Osteoblast (primary cell): ENCODE data around the gene HK1. TPM values are rescaled to one million over a fixed set of nuclear protein-coding genes. Genes with fewer than 3 reads are reported as not detected.

Experiments
- DNase-seq: peaks from one replicate; pipeline ENCODE4 v3.0.0; 2011; ENCODE audit warnings: low spot score, mixed read lengths; ENCODE audit not compliant: insufficient read length; ENCODE audit errors: missing footprints
- H2AFZ ChIP-seq: 2 replicates; pipeline ENCODE4 v1.6.0; 2011; ENCODE audit warnings: mild to moderate bottlenecking, low read length
- H3K27ac ChIP-seq: 2 replicates; pipeline ENCODE4 v1.5.1; 2011; ENCODE audit warnings: mild to moderate bottlenecking, low read depth, low read length, moderate library complexity
- H3K27me3 ChIP-seq: 2 replicates; pipeline ENCODE4 v1.6.0; 2012; ENCODE audit warnings: mild to moderate bottlenecking, control low read depth, inconsistent platforms, low read length, moderate library complexity; ENCODE audit not compliant: insufficient read depth
- H3K36me3 ChIP-seq: 2 replicates; pipeline ENCODE4 v1.5.1; 2011; ENCODE audit warnings: mild to moderate bottlenecking, low read length, control low read depth, moderate library complexity; ENCODE audit not compliant: insufficient read depth
- H3K4me1 ChIP-seq: 2 replicates; pipeline ENCODE4 v1.5.1; 2011; ENCODE audit warnings: mild to moderate bottlenecking, low read length, control low read depth, moderate library complexity; ENCODE audit not compliant: insufficient read depth
- H3K4me2 ChIP-seq: 2 replicates; pipeline ENCODE4 v1.6.0; 2011; ENCODE audit warnings: mild to moderate bottlenecking, low read length; ENCODE audit not compliant: insufficient read depth
- H3K4me3 ChIP-seq: fragments of 200-600 bp; sonication (generic); 3 replicates; pipeline ENCODE4 v1.5.1; 2012; ENCODE audit warnings: mild to moderate bottlenecking, low read length, inconsistent platforms; ENCODE audit not compliant: insufficient read depth
- H3K79me2 ChIP-seq: 2 replicates; pipeline ENCODE4 v1.6.0; 2012; ENCODE audit warnings: mild to moderate bottlenecking, low read length, control low read depth, inconsistent platforms; ENCODE audit not compliant: insufficient read depth
- H3K9me3 ChIP-seq: 2 replicates; pipeline ENCODE4 v1.5.1; 2011; ENCODE audit warnings: low read depth, low read length, control low read depth
- H4K20me1 ChIP-seq: 2 replicates; pipeline ENCODE4 v1.6.0; 2012; ENCODE audit warnings: mild to moderate bottlenecking, low read length, control low read depth; ENCODE audit not compliant: insufficient read depth
- total RNA-seq: library from RNA; depleted of rRNA; stranded (reverse); fragments of >200 nt; gene quantifications from 2 replicates; pipeline ENCODE4 v1.2.3, GENCODE V29; 2012
- TF ChIP-seq, protein P1 (sequence below): IDR thresholded peaks from 2 replicates; pipeline ENCODE4 v1.5.1; 2011; ENCODE audit warnings: mild to moderate bottlenecking, low read depth, low read length, moderate library complexity; ENCODE audit errors: extremely low read depth

Gene HK1
- total RNA-seq, 1 donor, result 111 TPM

DNA sequence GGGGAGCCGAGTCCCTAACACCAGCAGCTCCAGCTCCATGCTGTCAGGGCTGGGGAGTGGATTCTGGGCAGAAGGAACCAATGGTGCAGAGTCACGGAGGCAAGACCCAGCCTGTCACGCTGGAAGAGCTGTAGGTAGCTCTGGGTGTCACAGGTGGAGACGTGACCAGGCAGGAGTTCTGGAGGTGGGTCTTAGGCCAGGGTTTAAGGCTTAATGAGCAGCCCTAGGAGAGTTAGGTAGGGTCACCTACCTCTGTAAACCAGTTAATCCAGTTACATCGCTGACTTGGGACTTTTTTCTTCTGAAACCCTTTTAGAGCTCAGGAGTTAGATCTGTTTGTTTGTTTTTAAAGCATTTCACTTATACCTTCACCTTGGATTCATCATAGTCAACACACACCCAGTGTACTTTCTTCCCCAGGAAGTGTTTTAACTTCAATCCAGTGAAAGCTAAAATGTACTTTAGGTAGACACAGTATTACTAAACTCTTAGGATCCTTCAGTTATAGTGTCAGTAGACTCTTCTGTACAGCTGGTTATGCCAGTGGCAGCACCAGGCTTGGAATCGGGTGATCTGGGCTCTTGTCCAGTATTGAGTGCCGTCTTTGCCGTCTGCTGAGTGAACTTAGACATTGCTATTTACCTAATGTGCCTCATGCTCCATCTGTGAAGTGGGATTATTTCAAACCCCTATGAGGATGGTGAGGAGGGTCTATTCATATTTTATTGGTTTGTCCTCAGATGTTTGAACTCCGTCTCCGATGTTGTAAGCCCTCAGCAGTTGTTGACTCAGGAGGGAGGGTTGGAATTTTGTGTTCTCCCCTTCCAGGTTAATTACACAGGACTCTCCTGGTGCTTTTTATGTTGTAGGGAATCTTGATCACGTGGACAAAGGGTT, 107.4 kb downstream of the HK1 start:
- no peak overlapping the region for H3K4me3 ChIP-seq
- H3K36me3 ChIP-seq, result peaks cover 55% of the 10 kb centered on the region
- H3K79me2 ChIP-seq, result peaks cover 25% of the 10 kb centered on the region
- H4K20me1 ChIP-seq, result peaks cover 20% of the 10 kb centered on the region
- H3K9me3 ChIP-seq, result no peaks in the 10 kb centered on the region
- H3K4me2 ChIP-seq, result no peak overlapping the region
- TF ChIP-seq, protein P1, sequence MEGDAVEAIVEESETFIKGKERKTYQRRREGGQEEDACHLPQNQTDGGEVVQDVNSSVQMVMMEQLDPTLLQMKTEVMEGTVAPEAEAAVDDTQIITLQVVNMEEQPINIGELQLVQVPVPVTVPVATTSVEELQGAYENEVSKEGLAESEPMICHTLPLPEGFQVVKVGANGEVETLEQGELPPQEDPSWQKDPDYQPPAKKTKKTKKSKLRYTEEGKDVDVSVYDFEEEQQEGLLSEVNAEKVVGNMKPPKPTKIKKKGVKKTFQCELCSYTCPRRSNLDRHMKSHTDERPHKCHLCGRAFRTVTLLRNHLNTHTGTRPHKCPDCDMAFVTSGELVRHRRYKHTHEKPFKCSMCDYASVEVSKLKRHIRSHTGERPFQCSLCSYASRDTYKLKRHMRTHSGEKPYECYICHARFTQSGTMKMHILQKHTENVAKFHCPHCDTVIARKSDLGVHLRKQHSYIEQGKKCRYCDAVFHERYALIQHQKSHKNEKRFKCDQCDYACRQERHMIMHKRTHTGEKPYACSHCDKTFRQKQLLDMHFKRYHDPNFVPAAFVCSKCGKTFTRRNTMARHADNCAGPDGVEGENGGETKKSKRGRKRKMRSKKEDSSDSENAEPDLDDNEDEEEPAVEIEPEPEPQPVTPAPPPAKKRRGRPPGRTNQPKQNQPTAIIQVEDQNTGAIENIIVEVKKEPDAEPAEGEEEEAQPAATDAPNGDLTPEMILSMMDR, result no peak
- no peaks in the 10 kb centered on the region for H3K27me3 ChIP-seq
- peaks cover 26% of the 10 kb centered on the region for H3K4me1 ChIP-seq
- DNase-seq, result peak; percentile 23
- no peak overlapping the region for H2AFZ ChIP-seq
- no peak overlapping the region for H3K27ac ChIP-seq

DNA sequence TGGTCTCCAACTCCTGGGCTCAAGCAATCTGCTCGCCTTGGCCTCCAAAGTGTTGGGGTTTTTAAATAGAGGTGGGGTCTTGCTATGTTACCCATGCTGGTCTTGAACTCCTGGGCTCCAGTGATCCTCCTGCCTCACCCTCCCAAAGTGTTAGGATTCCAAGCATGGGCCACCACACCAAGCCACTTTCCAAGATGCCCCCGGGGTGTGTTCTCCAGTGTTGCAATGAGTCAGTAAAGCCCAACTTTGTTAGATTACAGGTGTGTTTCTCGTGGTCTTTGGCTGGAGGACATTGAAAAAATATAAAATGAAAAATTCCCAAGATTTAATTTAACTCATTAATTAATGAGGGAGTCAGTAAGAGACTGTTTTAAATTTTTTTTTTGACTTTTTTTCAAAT, 109.2 kb downstream of the HK1 start:
- peaks cover 71% of the 10 kb centered on the region for H3K36me3 ChIP-seq
- TF ChIP-seq, protein P1, result no peak
- H2AFZ ChIP-seq, result no peak overlapping the region

DNA sequence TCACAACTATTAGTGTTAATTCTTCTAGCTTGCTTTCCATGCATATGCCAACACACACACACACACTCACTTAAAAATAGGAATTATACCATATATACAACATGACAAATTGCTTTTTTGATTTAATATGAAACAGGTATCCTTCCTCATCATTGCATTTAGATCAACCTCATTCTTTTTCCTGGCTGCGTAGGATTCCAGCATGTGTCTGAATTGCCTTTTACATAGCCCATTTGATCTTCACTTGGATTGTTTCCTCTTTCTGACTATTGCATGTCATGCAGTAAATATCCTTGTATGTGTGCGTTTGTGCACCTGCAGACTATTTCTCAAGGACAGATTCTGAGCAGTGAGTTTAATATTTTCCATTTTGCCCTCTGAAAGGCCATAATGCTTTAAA, 110.2 kb downstream of the HK1 start:
- TF ChIP-seq, protein P1, result no peak
- Histone ChIP-seq H3K4me2 (no peak overlapping the region), H3K4me1 (peaks cover 17% of the 10 kb centered on the region), H2AFZ (no peak overlapping the region), H3K4me3 (no peak overlapping the region), H3K27ac (no peak overlapping the region), H3K79me2 (peaks cover 25% of the 10 kb centered on the region), H3K9me3 (no peaks in the 10 kb centered on the region), H3K36me3 (peaks cover 76% of the 10 kb centered on the region), H3K27me3 (no peaks in the 10 kb centered on the region), H4K20me1 (peaks cover 14% of the 10 kb centered on the region)
- DNase-seq, result no peak

More for the DNA sequence above, 109.2 kb downstream of the HK1 start:
- Histone ChIP-seq H3K27me3 (no peaks in the 10 kb centered on the region), H4K20me1 (peaks cover 18% of the 10 kb centered on the region), H3K9me3 (no peaks in the 10 kb centered on the region), H3K79me2 (peaks cover 25% of the 10 kb centered on the region), H3K4me2 (no peak overlapping the region), H3K4me1 (peaks cover 26% of the 10 kb centered on the region), H3K27ac (no peak overlapping the region), H3K4me3 (no peak overlapping the region)
- no peak for DNase-seq

DNA sequence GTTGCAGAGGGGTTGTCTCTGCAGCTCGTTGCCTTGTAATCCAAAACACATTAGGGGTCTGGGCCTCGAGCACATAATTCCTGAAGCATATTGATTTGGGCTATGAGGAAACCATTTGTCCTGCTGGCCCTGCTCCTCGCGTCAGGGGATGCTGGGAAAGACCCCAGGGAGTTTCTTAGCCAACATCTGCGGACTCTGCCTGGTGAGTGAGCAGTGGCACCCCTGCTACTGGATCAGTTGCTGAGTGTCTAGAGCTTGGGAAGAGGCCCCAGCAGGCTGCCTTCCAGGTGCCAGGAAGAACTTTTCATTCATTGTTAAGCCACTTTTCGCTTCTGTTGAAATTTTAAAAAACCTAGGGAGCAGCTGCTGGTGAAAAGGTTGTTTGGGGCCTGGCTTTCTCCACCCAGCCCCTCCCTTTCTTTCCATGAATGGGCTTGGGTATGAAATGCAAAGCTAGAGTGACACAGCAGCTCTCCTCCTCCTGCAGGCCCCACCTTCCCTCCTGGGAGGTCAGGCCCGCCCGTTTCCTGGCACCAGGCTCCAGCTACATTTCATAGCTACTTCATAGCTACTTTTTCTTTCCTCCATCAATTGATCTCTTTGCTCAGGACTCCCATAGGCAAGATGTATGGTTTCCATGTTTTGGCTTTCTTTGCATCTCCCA, 111.7 kb downstream of the HK1 start:
- Histone ChIP-seq H4K20me1 (peaks cover 4% of the 10 kb centered on the region), H3K27me3 (no peaks in the 10 kb centered on the region), H3K4me2 (no peak overlapping the region), H3K4me1 (peaks cover 10% of the 10 kb centered on the region), H2AFZ (no peak overlapping the region), H3K4me3 (no peak overlapping the region), H3K27ac (no peak overlapping the region), H3K9me3 (no peaks in the 10 kb centered on the region), H3K36me3 (peaks cover 75% of the 10 kb centered on the region), H3K79me2 (peaks cover 24% of the 10 kb centered on the region)
- TF ChIP-seq, protein P1, result no peak
- no peak for DNase-seq
